ENCODE measurements around the gene ADGRG7. TPM values are rescaled to one million over a fixed set of nuclear protein-coding genes. Genes with fewer than 3 reads are reported as not detected.

Gene ADGRG7
- total RNA-seq, 6 experiments from 2014 or later, result not detected

DNA sequence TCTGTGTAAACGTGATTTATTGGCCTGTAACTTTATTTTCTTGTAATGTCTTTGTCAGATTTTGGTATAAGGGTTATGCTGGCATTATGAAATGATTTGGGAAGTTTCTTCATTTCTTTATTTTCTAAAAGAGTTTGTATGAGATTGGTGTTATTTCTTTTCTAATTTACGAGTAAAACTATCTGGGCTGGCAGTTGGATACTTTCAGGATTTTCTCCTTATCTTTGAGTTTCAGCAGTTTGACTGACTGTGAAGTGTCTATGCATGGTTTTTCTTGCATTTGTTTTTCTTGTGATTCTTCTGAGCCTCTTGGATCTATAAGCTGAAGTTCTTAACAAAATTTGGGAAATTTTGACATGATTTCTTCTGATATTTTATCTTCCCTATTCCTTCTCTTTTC lies 18.1 kb downstream of the ADGRG7 start:
- Mint-ChIP-seq H3K4me3 (no peak overlapping the region), H3K9me3 (peaks cover 18% of the 10 kb centered on the region), H3K4me1 (ENCODE audit: low read depth) (peaks cover 5% of the 10 kb centered on the region; the same call in 1 of the 2 replicates), H3K27me3 (ENCODE audit: insufficient read depth) (peaks cover 42% of the 10 kb centered on the region), H3K27ac (no peak overlapping the region), H3K36me3 (ENCODE audit: low read depth) (peaks cover 11% of the 10 kb centered on the region)
- DNase-seq, result no peak
- TF ChIP-seq CTCF (IDR thresholded peaks at IDR 0.05), result no peak

DNA sequence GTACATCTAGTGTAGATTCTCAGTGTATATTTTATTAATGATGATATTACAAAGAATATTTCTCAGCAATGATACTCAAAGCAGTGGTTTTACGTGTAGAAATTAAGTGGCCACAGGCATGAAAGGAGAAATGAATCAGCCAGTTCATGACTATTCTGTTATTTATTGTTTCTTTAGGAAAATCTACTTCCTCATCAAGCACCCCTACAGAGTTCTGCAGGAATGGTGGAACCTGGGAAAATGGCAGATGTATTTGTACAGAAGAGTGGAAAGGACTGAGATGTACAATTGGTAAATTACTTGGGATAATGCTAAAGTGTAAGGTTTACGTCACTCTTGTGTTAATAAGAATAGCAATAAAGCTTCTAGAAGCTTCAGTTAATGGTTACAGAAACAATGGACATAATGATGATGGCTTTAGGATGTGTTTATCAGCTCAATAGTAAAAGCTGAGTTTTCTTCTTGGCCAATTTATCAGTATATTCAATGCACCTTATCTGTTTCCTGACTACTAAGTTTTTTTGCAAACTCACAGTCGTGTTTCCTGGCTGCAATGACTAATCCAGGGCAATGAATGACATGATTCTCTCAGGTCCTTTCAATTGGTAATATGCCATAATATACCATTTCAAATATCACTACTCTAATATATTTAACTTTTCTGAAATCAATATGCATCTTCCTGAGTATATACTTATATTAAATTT lies 20.2 kb downstream of the ADGRG7 start:
- no peak for DNase-seq
- H3K27me3 Mint-ChIP-seq (ENCODE audit: insufficient read depth), result peaks cover 33% of the 10 kb centered on the region
- peaks cover 8% of the 10 kb centered on the region for H3K36me3 Mint-ChIP-seq (ENCODE audit: low read depth)
- peaks cover 8% of the 10 kb centered on the region for H3K9me3 Mint-ChIP-seq
- no peak overlapping the region for H3K4me3 Mint-ChIP-seq
- H3K27ac Mint-ChIP-seq, result no peak overlapping the region
- no peak for TF ChIP-seq CTCF (IDR thresholded peaks at IDR 0.05)
- peaks cover 5% of the 10 kb centered on the region; the same call in 1 of the 2 replicates for H3K4me1 Mint-ChIP-seq (ENCODE audit: low read depth)

DNA sequence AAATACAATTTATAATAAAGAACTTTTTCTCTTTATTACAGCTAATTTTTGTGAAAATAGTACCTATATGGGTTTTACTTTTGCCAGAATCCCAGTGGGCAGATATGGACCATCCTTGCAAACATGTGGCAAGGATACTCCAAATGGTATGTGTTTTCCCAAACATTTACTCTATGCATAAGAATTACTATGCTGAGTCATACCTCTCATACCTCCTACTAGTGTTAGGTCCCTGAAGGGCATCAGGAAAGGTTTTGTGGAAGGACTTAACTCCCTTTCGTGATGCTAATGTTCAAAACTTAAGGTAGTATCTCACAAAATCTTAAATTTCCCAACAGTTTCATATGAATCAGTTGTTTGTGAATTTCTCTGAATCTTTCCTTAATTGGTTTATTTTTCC lies 21.3 kb downstream of the ADGRG7 start:
- H3K27ac Mint-ChIP-seq, result no peak overlapping the region
- no peak for DNase-seq
- H3K27me3 Mint-ChIP-seq (ENCODE audit: insufficient read depth), result peaks cover 22% of the 10 kb centered on the region
- H3K36me3 Mint-ChIP-seq (ENCODE audit: low read depth), result no peaks in the 10 kb centered on the region
- peaks cover 5% of the 10 kb centered on the region; the same call in 1 of the 2 replicates for H3K4me1 Mint-ChIP-seq (ENCODE audit: low read depth)
- no peak for TF ChIP-seq CTCF (IDR thresholded peaks at IDR 0.05)
- H3K4me3 Mint-ChIP-seq, result no peak overlapping the region
- H3K9me3 Mint-ChIP-seq, result no peaks in the 10 kb centered on the region

GRCh38 chr3:100631236-100631635 lies 21.8 kb downstream of the ADGRG7 start:
- Mint-ChIP-seq H3K27ac (no peak overlapping the region), H3K4me1 (ENCODE audit: low read depth) (peaks cover 5% of the 10 kb centered on the region; the same call in 1 of the 2 replicates), H3K4me3 (no peak overlapping the region), H3K36me3 (ENCODE audit: low read depth) (no peaks in the 10 kb centered on the region), H3K27me3 (ENCODE audit: insufficient read depth) (peaks cover 16% of the 10 kb centered on the region), H3K9me3 (no peaks in the 10 kb centered on the region)
- DNase-seq, result no peak
- no peak for TF ChIP-seq CTCF (IDR thresholded peaks at IDR 0.05)

DNA sequence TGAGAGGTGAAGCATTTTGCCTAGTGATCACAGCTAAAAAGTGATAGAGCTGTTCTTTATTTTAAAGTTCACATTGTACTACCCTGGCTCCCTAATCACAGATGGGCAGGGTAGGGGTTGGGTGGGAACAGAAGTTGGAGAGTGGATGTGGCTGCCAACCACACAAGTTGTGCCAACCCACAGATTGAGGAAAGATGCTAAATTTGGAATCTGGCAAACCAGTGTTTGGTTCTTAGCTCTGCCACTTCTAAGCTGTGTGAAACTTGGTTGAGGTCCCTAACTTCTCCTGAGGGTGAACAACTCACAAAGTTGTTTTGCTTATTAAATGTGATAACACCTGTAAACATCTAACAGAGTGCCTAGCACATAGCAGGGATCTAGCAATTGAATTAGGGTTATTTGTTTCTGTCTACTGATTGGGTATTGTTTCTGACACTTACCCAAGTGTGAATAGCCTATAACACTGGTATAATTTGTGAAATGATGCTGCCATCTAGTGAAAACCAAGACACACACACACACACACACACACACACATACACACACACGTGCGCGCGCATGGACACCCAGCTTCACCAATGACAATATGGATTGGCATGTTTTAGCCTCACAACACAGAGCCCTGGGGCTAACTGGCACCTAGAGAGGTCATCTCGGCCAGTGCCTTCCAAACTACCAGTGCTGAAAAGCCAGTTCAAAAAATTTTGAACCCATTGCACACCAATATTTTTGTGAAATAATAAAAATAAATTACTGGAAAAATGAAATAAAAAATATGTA lies 25.3 kb downstream of the ADGRG7 start:
- no peak overlapping the region for H3K4me3 Mint-ChIP-seq
- TF ChIP-seq CTCF (IDR thresholded peaks at IDR 0.05), result no peak
- H3K27ac Mint-ChIP-seq, result no peak overlapping the region
- DNase-seq, result peak; percentile 43
- no peaks in the 10 kb centered on the region for H3K36me3 Mint-ChIP-seq (ENCODE audit: low read depth)
- peaks cover 13% of the 10 kb centered on the region for H3K4me1 Mint-ChIP-seq (ENCODE audit: low read depth)
- H3K9me3 Mint-ChIP-seq, result no peaks in the 10 kb centered on the region
- H3K27me3 Mint-ChIP-seq (ENCODE audit: insufficient read depth), result peaks cover 14% of the 10 kb centered on the region
